DND-41 (cell line): Measurements from ENCODE around the gene WNT3A.
A peak's percentile ranks its signal among the peaks of the same experiment; 100 is the strongest.

ENCODE experiments used
- ATAC-seq: fragments of 200-7000 bp; cut with Tn5 transposase; 3 replicates; pipeline ENCODE4 v1.9.1; 2021; ENCODE audit warnings: low read depth; ENCODE audit not compliant: insufficient read depth
- DNase-seq: peaks from one replicate; pipeline ENCODE4 v3.0.0-alpha.2; 2020
- H2AFZ ChIP-seq: 2 replicates; pipeline ENCODE4 v1.6.0; 2012; ENCODE audit warnings: low read depth, low read length
- H3K27ac ChIP-seq: 2 replicates; pipeline ENCODE4 v1.5.1; 2012; ENCODE audit warnings: low read length, inconsistent platforms
- H3K27me3 ChIP-seq: fragments of 200-600 bp; sonication (generic); 2 replicates; pipeline ENCODE4 v1.6.0; 2012; ENCODE audit warnings: low read length, mild to moderate bottlenecking, inconsistent platforms; ENCODE audit not compliant: insufficient read depth, poor library complexity
- H3K36me3 ChIP-seq: 2 replicates; pipeline ENCODE4 v1.5.1; 2012; ENCODE audit warnings: low read length, inconsistent platforms; ENCODE audit not compliant: insufficient read depth
- H3K4me1 ChIP-seq: 2 replicates; pipeline ENCODE4 v1.5.1; 2012; ENCODE audit warnings: mild to moderate bottlenecking, low read length; ENCODE audit not compliant: insufficient read depth
- H3K4me2 ChIP-seq: 2 replicates; pipeline ENCODE4 v1.6.0; 2012; ENCODE audit warnings: mild to moderate bottlenecking, moderate library complexity, low read length, inconsistent platforms; ENCODE audit not compliant: insufficient read depth
- H3K4me3 ChIP-seq, 2 experiments: fragments of 200-600 bp in 1 of 2; shearing (Covaris generic) in 1 of 2; 2 replicates each; pipeline ENCODE4 v1.5.1; 2012 to 2016; ENCODE audit warnings: inconsistent platforms in 2 of 2, low read length in 2 of 2, mild to moderate bottlenecking in 2 of 2, low read depth in 1 of 2, moderate library complexity in 1 of 2
- H3K79me2 ChIP-seq: 2 replicates; pipeline ENCODE4 v1.6.0; 2012; ENCODE audit warnings: low read length, inconsistent platforms; ENCODE audit not compliant: insufficient read depth
- H3K9ac ChIP-seq: 2 replicates; pipeline ENCODE4 v1.6.0; 2012; ENCODE audit warnings: low read depth, mild to moderate bottlenecking, inconsistent platforms, low read length, moderate library complexity
- H3K9me3 ChIP-seq: 2 replicates; pipeline ENCODE4 v1.5.1; 2012; ENCODE audit warnings: low read length, moderate library complexity, mild to moderate bottlenecking, inconsistent platforms; ENCODE audit not compliant: insufficient read depth, severe bottlenecking
- H4K20me1 ChIP-seq: 2 replicates; pipeline ENCODE4 v1.6.0; 2012; ENCODE audit warnings: low read length; ENCODE audit not compliant: insufficient read depth
- EZH2 ChIP-seq: IDR thresholded peaks from 3 replicates; pipeline ENCODE4 v1.6.1; 2012; ENCODE audit warnings: borderline replicate concordance, low read depth, mild to moderate bottlenecking, moderate library complexity, low read length, inconsistent platforms; ENCODE audit not compliant: severe bottlenecking
- TF ChIP-seq, protein P1 (sequence below): IDR thresholded peaks from 2 replicates; pipeline ENCODE4 v1.5.1; 2012; ENCODE audit warnings: borderline replicate concordance, low read length, moderate library complexity, mild to moderate bottlenecking; ENCODE audit not compliant: poor library complexity, severe bottlenecking; ENCODE audit errors: extremely low read depth

WNT3A gene

GRCh38 chr1:228100822-228101613 lies 94.2 kb downstream of the WNT3A start:
- H3K36me3 ChIP-seq, result peaks cover 59% of the 10 kb centered on the region
- peak overlapping the region; percentile 73 for H3K4me2 ChIP-seq
- no peaks in the 10 kb centered on the region for H3K27me3 ChIP-seq
- TF ChIP-seq, protein P1, sequence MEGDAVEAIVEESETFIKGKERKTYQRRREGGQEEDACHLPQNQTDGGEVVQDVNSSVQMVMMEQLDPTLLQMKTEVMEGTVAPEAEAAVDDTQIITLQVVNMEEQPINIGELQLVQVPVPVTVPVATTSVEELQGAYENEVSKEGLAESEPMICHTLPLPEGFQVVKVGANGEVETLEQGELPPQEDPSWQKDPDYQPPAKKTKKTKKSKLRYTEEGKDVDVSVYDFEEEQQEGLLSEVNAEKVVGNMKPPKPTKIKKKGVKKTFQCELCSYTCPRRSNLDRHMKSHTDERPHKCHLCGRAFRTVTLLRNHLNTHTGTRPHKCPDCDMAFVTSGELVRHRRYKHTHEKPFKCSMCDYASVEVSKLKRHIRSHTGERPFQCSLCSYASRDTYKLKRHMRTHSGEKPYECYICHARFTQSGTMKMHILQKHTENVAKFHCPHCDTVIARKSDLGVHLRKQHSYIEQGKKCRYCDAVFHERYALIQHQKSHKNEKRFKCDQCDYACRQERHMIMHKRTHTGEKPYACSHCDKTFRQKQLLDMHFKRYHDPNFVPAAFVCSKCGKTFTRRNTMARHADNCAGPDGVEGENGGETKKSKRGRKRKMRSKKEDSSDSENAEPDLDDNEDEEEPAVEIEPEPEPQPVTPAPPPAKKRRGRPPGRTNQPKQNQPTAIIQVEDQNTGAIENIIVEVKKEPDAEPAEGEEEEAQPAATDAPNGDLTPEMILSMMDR, result no peak
- TF ChIP-seq EZH2, result no peak
- H3K9me3 ChIP-seq, result no peaks in the 10 kb centered on the region
- H3K9ac ChIP-seq, result no peak overlapping the region
- DNase-seq, result no peak
- H4K20me1 ChIP-seq, result peaks cover 60% of the 10 kb centered on the region
- H3K79me2 ChIP-seq, result peaks cover 76% of the 10 kb centered on the region
- H3K4me1 ChIP-seq, result peaks cover 42% of the 10 kb centered on the region
- ATAC-seq, result no peak
- no peak overlapping the region for H3K4me3 ChIP-seq
- H3K27ac ChIP-seq, result no peak overlapping the region; the same call in 1 of the 2 replicates
- H2AFZ ChIP-seq, result no peak overlapping the region

DNA sequence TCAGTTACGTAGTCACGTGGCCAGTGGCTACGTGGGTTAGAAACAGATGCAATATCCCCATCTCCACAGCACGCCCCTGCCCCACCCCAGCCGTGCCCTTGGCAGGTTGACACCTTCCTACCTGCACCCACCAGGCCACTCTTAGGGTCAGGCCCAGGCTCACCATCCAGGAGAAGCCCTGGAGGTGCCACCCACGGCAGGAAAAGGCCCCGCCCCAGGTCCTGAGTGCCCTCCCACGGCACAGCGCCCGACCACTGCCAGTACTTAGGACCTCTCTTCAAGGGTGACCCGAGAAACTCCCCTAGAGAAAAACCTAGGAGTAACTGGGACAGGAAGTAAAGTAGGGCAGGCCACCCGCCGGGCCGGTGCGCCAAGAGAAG lies 94.8 kb downstream of the WNT3A start:
- Histone ChIP-seq H3K9me3 (no peaks in the 10 kb centered on the region), H3K36me3 (peaks cover 59% of the 10 kb centered on the region), H3K27me3 (no peaks in the 10 kb centered on the region), H3K79me2 (peaks cover 70% of the 10 kb centered on the region), H3K9ac (peak overlapping the region; percentile 78), H3K4me3 (peak overlapping the region in 1 of 2 experiments; percentile 95; a peak in 3 of 4 replicates), H3K4me2 (peak overlapping the region; percentile 73), H3K27ac (no peak overlapping the region), H3K4me1 (peaks cover 40% of the 10 kb centered on the region), H2AFZ (no peak overlapping the region), H4K20me1 (peaks cover 54% of the 10 kb centered on the region)
- ATAC-seq (no peak), DNase-seq (no peak)
- TF ChIP-seq, protein P1, result no peak
- TF ChIP-seq EZH2, result no peak

DNA sequence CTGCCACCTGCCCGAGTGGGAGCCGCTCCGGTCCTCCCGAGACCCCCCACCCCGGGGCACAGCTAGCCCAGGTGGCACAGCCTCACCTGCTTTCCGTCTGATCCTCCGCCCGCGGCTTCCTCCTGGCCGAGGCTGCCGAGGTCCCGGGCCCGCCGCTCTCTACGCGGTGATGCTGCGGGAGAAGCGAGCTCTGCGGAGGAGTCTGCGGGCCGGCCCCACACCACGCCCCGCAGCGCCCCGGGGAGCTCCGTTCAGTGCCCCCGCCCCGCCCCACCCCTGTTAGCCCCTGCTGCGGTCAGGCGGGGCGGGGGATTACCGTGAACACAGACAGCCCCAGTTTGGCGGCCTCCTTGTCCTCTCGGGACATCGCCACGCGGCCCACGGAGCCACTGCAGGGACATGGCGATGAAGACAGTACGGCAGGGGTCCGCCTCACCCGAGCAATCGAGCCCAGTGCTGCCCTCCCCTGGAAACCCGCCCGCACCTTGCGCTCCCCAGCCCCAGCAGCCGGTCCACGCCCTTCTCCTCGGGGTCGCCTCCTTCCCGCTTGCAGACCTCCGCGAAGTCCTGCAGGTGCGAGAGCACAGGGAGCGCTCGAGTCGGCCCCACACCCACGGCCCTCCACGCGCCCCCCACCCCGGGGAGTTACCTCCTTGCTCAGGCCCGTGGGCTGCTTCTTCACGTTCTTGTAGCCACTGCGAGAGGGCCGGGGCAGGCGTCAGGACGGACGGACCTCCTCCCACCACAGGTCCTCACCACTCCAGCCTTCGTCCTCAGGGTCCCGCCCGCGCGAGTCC lies 95.4 kb downstream of the WNT3A start:
- Histone ChIP-seq H3K27ac (peak overlapping the region; percentile 53; the same call in 1 of the 2 replicates), H4K20me1 (peaks cover 48% of the 10 kb centered on the region), H2AFZ (no peak overlapping the region; the same call in 1 of the 2 replicates), H3K4me3 (peak overlapping the region; percentile 62 to 95; a peak in 3 of 4 replicates), H3K79me2 (peaks cover 64% of the 10 kb centered on the region), H3K9ac (peak overlapping the region; percentile 78), H3K9me3 (no peaks in the 10 kb centered on the region), H3K27me3 (no peaks in the 10 kb centered on the region), H3K4me2 (peak overlapping the region; percentile 73), H3K36me3 (peaks cover 58% of the 10 kb centered on the region), H3K4me1 (peaks cover 40% of the 10 kb centered on the region)
- no peak for TF ChIP-seq EZH2
- TF ChIP-seq, protein P1, result peak; percentile 51
- ATAC-seq, result peak; percentile 37
- DNase-seq, result peak; percentile 64
